ENCODE measurements around the gene ZNF691. TPM values are rescaled to one million over a fixed set of nuclear protein-coding genes. Genes with fewer than 3 reads are reported as not detected.
"Not testable (repeated sequence)": the region's sequence is repeated elsewhere in the genome, so short reads cannot be mapped to it uniquely, and the experiment has no call there.

Gene ZNF691
- total and polyA plus RNA-seq, 2 experiments from 2014 or later = 6.9 to 8.6 TPM

DNA sequence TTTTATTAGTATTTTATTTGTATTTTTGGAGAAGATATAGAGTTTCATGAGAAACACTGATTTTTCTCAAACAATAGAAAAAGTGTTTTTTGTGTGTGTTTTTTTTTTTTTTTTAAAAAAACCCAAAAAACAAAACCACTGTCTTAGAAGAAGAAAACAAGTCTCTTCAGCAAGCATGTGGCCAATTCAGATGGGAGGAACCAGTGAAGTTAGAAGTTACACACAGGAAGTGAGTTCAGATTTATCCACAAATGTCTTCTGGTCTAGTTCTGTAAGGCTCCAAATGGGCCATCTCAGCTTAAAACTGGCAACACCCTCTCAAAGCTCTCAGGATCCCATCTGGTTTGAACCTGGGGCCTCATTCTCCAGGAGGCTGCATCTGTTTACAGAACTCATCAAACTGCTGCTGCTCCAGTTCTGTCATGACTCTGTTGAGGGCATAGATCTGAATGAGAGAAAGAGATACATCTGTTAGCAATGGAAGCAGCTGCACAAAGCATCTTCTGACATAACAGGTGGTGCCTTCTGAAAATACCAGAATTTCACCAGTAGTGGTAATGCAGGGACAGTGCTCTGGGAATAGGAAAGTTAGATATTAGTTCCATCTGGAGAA is 39.3 kb upstream of the ZNF691 start:
- Histone ChIP-seq H3K4me1 (ENCODE audit: insufficient read depth) (no peaks in the 10 kb centered on the region), H2AFZ (no peak overlapping the region), H3K79me2 (no peaks in the 10 kb centered on the region), H3K27ac (no peak overlapping the region), H3K9me3 (ENCODE audit: low read depth) (no peaks in the 10 kb centered on the region), H4K20me1 (ENCODE audit: insufficient read depth, poor library complexity, severe bottlenecking) (no peaks in the 10 kb centered on the region), H3K36me3 (replicated peaks; ENCODE audit: insufficient read depth, low read depth) (no peaks in the 10 kb centered on the region), H3K4me3 (no peak overlapping the region), H3K4me2 (no peak overlapping the region), H3K9me2 (replicated peaks; ENCODE audit: insufficient read depth) (no peaks in the 10 kb centered on the region), H3K27me3 (no peaks in the 10 kb centered on the region)
- no peak for DNase-seq (ENCODE audit: low spot score)
- TF ChIP-seq EZH2phosphoT487 (IDR thresholded peaks at IDR 0.05; ENCODE audit: low read depth, severe bottlenecking, unreplicated experiment) = no peak
- TF ChIP-seq EZH2 (IDR thresholded peaks at IDR 0.05; ENCODE audit: borderline replicate concordance) = no peak

DNA sequence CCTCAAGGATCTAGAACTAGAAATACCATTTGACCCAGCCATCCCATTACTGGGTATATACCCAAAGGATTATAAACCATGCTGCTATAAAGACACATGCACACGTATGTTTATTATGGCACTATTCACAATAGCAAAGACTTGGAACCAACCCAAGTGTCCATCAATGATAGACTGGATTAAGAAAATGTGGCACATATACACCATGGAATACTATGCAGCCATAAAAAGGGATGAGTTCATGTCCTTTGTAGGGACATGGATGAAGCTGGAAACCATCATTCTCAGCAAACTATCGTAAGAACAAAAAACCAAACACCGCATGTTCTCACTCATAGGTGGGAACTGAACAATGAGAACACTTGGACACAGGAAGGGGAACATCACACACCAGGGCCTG is 31.6 kb upstream of the ZNF691 start:
- not testable (repeated sequence) for H3K4me3 ChIP-seq; H3K27me3 ChIP-seq; DNase-seq (ENCODE audit: low spot score); H3K9me3 ChIP-seq (ENCODE audit: low read depth); H2AFZ ChIP-seq; H3K36me3 ChIP-seq (replicated peaks; ENCODE audit: insufficient read depth, low read depth); H3K4me1 ChIP-seq (ENCODE audit: insufficient read depth); H3K4me2 ChIP-seq; H3K9me2 ChIP-seq (replicated peaks; ENCODE audit: insufficient read depth); H4K20me1 ChIP-seq (ENCODE audit: insufficient read depth, poor library complexity, severe bottlenecking); H3K27ac ChIP-seq
- H3K79me2 ChIP-seq = peaks cover 24% of the 10 kb centered on the region
- WGBS (ENCODE audit: low lambda C conversion rate, missing lambda C conversion rate) = 93% methylated on average over 3 of the region's 3 CpGs

DNA sequence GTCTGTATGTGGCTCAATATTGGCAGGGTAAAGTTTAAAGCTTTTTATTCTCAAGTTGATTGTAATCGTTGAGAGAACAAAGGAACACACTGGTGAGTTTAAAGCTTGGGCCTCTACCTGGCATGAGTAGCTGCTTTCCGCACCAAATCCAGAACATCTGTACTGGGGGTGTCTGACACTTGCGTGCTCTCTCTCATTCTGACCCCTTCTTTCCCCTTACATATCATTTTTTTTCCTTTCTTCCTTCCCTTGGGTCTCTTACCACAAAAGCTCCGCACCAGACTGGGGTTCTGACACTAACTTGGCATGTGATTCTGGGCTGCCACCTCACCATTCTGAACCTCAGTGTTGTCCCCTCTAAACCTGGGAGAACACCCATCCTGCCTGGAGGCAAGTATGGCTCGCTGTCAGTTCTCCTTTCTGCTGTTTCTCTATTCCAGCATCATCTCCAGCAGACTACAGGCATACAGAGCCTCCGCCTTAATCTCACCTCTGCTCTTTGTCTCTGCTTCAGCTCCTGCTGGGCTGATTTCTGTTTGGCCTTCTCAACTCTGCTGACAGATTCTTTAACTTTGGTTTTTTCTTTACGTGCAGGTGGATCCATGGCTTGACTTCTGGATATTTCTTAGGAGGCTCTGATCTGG is 30.4 kb upstream of the ZNF691 start:
- Histone ChIP-seq H3K4me1 (ENCODE audit: insufficient read depth) (peaks cover 8% of the 10 kb centered on the region), H3K9me3 (ENCODE audit: low read depth) (no peaks in the 10 kb centered on the region), H4K20me1 (ENCODE audit: insufficient read depth, poor library complexity, severe bottlenecking) (no peaks in the 10 kb centered on the region), H3K36me3 (replicated peaks; ENCODE audit: insufficient read depth, low read depth) (no peaks in the 10 kb centered on the region), H3K27me3 (no peaks in the 10 kb centered on the region), H2AFZ (peak overlapping the region; percentile 65), H3K9me2 (replicated peaks; ENCODE audit: insufficient read depth) (no peaks in the 10 kb centered on the region), H3K27ac (peak overlapping the region; percentile 100), H3K79me2 (peaks cover 30% of the 10 kb centered on the region), H3K4me3 (peak overlapping the region; percentile 71), H3K4me2 (peak overlapping the region; percentile 91)
- TF ChIP-seq EZH2 (IDR thresholded peaks at IDR 0.05; ENCODE audit: borderline replicate concordance) (no peak), EZH2phosphoT487 (IDR thresholded peaks at IDR 0.05; ENCODE audit: low read depth, severe bottlenecking, unreplicated experiment) (no peak)
- TF ChIP-seq, protein P1, sequence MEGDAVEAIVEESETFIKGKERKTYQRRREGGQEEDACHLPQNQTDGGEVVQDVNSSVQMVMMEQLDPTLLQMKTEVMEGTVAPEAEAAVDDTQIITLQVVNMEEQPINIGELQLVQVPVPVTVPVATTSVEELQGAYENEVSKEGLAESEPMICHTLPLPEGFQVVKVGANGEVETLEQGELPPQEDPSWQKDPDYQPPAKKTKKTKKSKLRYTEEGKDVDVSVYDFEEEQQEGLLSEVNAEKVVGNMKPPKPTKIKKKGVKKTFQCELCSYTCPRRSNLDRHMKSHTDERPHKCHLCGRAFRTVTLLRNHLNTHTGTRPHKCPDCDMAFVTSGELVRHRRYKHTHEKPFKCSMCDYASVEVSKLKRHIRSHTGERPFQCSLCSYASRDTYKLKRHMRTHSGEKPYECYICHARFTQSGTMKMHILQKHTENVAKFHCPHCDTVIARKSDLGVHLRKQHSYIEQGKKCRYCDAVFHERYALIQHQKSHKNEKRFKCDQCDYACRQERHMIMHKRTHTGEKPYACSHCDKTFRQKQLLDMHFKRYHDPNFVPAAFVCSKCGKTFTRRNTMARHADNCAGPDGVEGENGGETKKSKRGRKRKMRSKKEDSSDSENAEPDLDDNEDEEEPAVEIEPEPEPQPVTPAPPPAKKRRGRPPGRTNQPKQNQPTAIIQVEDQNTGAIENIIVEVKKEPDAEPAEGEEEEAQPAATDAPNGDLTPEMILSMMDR (IDR thresholded peaks at IDR 0.05; ENCODE audit: poor library complexity) = no peak
- peak; percentile 20 for DNase-seq (ENCODE audit: low spot score)
- WGBS (ENCODE audit: low lambda C conversion rate, missing lambda C conversion rate) = 43% methylated on average over 7 of the region's 7 CpGs

DNA sequence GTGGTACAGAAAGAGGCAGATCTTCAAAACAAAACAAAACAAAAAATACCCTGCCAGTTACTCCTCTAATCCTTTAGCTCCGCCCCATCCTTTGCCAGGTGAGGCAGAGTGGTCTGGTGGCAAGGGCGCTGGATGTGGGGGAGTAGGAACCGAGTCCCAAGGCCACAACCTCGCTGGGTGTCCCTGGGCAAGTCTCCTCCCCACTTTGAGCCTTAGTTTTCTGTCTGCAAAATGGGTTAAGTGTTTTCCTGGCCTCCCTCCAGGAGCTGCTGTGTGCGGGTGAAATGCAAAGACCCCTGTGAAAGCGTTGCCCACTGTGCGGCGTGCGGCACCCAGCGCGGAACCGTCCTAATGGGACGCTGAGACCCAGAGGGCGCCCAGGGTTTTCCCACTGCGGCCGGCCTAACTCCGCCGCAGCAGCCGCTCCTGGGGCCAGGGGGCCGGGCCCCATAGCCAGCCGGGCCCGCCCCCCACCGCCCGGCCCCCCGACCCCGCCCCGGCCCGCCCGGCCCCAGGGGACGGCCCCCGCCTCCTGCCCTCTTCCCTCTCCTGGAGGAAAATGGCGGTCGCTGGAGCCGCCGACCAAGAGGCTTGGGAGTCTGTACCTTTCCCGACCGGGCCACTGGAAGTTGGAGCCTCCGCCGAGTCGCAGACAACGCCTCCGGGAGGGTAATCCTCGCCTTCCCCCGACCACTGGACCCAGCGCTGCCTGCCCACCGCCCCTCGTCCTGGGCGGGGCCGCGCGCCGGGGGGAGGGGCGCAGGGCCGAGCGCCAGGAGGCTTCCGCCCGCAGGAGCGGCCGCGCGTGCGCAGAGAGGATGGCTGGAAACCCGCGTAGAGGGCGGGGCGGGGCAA is 29.6 kb upstream of the ZNF691 start, which contains the start of the genes ERMAP and SVBP:
Gene ERMAP (plus strand): TSS at position 538 of the 855 bp plus-strand sequence. CDS start 13,327 bp downstream, outside the sequence.
Gene SVBP (minus strand): TSS at position 813 of the 855 bp plus-strand sequence. CDS start 853 bp downstream, outside the sequence.
- H3K27me3 ChIP-seq = no peaks in the 10 kb centered on the region
- H3K4me2 ChIP-seq = peak within 1 kb of the TSS; percentile 91
- no peaks in the 10 kb centered on the region for H4K20me1 ChIP-seq (ENCODE audit: insufficient read depth, poor library complexity, severe bottlenecking)
- 0% methylated on average over 27 of the region's 66 CpGs for WGBS (ENCODE audit: low lambda C conversion rate, missing lambda C conversion rate)
- DNase-seq (ENCODE audit: low spot score) = peak; percentile 97
- peak within 1 kb of the TSS; percentile 100 for H3K27ac ChIP-seq
- peaks cover 8% of the 10 kb centered on the region for H3K4me1 ChIP-seq (ENCODE audit: insufficient read depth)
- peaks cover 30% of the 10 kb centered on the region for H3K79me2 ChIP-seq
- TF ChIP-seq, protein P1 (IDR thresholded peaks at IDR 0.05; ENCODE audit: poor library complexity) = no peak
- TF ChIP-seq EZH2 (IDR thresholded peaks at IDR 0.05; ENCODE audit: borderline replicate concordance) (no peak), EZH2phosphoT487 (IDR thresholded peaks at IDR 0.05; ENCODE audit: low read depth, severe bottlenecking, unreplicated experiment) (no peak)
- H3K4me3 ChIP-seq = peak within 1 kb of the TSS; percentile 71
- peak within 1 kb of the TSS; percentile 75 for H2AFZ ChIP-seq
- no peaks in the 10 kb centered on the region for H3K36me3 ChIP-seq (replicated peaks; ENCODE audit: insufficient read depth, low read depth)
- H3K9me3 ChIP-seq (ENCODE audit: low read depth) = no peaks in the 10 kb centered on the region
- H3K9me2 ChIP-seq (replicated peaks; ENCODE audit: insufficient read depth) = no peaks in the 10 kb centered on the region
